Activated CD8-positive, alpha-beta memory T cell treated with anti-CD3 and anti-CD28 coated beads, Interleukin-2, amount 50 U/mL, for 4 hours (primary cell): ENCODE results near the gene GRM8.

ENCODE experiments used
- DNase-seq: peaks from one replicate; pipeline ENCODE4 v3.0.0-alpha.2; 2020

Gene GRM8

DNA sequence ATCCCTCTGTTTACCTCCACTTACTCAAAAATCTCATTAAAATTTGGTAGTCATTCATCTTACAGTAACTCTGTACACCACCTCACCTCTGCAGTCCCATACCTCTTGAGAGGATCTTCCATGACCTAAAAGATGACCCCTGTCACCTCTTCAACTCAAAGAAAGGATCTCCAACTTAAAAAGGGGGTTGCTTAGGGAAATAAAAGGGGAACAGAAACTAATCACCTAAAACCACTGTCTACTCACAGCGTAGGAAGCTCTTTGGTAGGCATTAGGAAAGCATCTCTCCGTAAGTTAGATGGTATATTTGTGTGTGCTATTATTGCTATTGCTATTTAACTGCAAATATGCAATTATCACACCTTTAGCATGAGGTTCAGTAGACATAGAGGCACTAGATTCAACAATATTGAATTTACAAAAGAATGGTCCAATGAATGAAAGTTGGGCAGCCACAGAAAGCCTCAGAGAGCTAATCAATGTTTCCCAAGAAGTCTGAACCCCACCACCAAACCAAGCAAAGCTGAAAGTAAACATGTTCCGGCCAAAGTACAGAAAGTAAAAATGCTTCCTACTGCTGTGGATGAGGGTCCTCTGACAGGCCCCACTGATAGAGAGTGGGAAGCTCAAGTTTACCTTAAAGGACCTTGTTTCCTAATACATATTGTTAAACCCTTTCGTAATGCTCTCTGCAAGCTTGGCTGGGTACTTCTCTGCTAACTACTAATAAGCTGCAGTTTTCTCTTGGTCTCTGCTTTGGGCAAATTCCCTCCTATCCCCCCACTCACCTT, 105.8 kb downstream of the GRM8 start:
- DNase-seq = no peak

DNA sequence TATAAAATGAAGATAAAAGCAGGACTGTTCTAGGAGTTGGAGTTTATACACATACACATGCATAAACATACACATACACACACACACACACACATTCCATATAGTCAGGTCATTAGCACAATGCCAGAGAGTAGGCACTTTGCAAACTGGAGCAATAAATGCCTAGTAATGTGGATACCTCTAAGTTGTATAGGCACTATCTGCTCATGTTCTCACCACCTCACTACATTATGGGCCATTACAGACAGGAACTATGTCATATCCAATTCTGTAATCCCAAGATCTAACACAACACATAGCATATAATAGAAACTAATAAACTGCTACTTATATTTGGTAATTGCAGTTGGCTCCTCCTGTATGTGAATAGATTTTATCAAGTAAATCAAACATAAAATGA, 115.6 kb downstream of the GRM8 start:
- DNase-seq = no peak

GRCh38 chr7:127135871-127136485, 116.8 kb downstream of the GRM8 start:
- DNase-seq = no peak

DNA sequence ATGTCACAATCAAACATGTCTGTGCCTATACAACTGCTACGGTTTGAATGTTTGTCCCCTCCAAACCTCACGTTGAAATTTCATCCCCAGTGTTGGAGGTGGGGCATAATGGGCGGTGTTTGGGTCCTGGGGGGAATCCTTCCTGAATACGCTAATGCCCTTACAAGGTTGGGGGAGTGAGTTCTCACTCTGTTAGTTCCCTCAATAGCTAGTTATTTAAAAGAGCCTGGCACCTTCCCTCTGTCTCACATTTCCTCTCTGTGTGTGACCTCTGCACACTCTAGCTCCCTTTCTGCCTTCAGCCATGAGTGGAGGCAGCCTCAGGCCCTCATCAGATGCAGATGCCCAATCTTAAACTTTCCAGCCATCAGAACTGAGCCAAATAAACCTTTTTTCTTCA, 129.5 kb downstream of the GRM8 start:
- no peak for DNase-seq

GRCh38 chr7:127119517-127119916, 133.2 kb downstream of the GRM8 start:
- no peak for DNase-seq

- no peak for DNase-seq
These were observed 137.9 kb downstream of the GRM8 start for GRCh38 chr7:127114742-127115265.

- no peak for DNase-seq
These were observed 145.1 kb downstream of the GRM8 start for GRCh38 chr7:127107601-127108007.

DNA sequence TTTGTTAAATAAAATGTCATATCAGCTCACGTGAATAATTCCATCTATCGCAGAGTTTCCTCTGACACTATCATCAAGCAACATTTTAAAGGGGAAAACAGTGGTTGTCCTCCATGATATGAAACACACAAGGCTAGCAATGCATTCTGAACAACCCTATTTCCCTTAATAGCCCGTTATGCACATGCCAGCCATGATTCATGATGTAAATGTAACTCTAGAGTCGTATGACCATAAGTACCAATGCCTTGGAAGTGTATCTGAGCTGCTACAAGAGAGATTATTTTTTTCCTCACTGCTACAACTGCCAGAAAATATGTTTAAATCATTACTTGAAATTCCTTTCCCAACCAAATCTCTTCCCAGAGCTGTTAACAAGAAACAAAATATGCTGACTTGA, 159.4 kb downstream of the GRM8 start:
- no peak for DNase-seq

- no peak for DNase-seq
These were observed 161.1 kb downstream of the GRM8 start for GRCh38 chr7:127091620-127092019.

DNA sequence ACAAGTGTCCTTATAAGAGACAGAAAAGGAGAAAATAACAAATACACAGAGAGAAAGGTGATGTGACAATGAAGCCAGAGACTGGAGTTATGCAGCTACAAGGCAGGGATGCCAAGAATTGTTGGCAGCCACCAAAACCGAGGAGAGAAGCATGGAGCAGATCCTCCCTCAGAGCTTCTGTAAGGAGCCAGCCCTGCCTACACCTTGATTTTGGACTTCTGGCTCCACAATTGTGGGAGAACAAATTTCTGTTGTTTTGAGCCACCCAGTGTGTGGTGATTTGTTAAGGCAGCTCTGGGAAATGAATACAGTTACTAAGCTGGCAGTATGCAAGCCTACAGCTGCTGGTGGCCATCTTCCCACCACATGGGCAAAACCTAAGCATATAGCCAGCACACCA, 163.6 kb downstream of the GRM8 start:
- no peak for DNase-seq

DNA sequence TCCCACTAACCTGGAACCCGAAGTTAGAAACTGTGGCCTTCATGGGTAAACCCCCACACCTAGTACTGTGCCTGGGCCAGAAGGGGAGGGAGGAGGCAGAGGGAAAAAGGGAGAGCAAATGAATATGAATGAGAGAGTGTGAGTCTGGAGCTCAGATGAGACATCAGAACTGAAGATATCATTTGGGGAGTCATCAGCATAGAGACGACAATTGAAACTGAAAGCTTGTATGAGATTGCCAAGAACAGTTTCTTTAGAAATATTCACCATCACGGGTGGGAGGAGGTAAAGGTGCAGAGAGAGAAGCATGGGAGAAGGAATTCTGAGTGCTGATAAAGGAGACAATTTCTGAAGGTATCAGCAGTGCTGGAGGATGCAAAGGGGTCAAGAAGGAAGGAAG, 171.2 kb downstream of the GRM8 start:
- no peak for DNase-seq

DNA sequence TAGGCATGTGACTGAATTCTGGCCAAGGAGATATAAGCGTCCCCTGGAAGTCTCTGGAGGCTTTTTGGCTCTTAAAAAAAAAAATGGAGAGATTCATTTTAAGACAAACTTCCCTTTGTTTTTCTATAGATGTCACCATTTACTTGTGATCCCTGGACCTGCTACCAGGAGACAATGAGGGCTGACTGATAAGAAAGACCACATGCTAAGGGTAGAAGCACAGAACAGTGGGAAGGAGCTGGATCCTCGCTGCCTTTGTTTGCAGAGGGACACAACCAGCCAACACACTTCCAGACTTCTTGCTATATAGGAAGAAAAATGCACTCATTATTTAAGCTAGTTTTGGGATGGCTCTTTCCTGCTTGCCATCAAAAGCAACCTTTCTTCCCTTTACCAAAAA, 172.2 kb downstream of the GRM8 start:
- no peak for DNase-seq

DNA sequence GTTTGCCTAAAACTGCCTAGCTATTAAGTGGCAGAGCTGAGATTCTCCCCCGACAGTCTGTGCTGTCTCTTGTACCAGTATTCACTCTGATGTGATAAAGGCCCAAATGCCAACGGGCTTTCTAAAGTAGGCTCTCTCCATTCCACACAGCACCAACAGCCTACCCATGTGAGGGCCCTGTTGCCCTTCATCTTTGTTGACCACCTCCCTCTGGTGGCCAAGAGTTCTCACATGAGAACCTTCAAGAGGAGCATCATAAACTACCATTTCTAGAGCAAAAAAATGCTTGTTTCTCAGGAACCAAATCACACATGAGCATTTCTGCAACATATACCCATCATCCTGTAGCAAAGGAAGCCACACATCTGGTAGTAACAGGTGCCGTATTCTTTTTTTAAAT, 185.8 kb downstream of the GRM8 start:
- DNase-seq = no peak

- no peak for DNase-seq
These were observed 193.3 kb downstream of the GRM8 start for GRCh38 chr7:127059475-127059874.

DNA sequence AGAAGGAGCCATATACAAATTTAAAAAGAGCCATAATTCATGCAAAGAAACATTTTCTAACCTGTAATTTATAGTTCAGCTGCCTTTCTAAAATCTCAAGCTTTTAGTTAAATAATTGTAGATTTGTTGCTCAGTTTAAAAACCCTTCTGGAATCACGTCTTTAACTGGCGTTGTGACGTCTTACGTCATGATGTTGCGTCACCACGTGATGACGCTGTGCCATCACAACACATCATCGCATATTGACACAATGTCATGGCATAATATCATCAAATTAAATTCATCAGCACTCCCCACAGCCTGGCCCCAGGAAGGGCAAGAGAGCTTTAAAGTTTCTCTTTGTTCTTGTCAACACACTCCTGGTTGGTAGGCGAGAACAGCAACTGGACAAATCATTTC, 194.8 kb downstream of the GRM8 start:
- DNase-seq = no peak

DNA sequence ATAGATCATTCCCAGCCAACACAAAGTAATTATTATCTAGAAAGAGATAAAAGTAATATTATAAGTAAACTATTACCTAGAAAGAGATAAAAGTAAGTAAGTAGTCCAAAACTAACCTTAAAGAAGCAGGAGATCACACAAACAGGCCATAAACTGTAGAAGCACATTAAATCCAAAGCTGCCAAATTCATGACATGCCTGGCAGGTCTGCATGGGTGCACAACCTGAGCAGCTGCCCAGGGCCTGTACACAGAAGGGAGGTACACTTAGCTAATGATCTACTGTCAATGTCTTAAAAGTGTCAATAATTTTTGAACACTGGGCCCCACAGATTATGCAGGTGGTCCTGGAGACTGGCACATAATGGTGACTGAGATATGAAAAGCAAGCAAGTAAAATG, 196.5 kb downstream of the GRM8 start:
- no peak for DNase-seq

GRCh38 chr7:127047521-127047920, 205.2 kb downstream of the GRM8 start:
- DNase-seq = no peak

DNA sequence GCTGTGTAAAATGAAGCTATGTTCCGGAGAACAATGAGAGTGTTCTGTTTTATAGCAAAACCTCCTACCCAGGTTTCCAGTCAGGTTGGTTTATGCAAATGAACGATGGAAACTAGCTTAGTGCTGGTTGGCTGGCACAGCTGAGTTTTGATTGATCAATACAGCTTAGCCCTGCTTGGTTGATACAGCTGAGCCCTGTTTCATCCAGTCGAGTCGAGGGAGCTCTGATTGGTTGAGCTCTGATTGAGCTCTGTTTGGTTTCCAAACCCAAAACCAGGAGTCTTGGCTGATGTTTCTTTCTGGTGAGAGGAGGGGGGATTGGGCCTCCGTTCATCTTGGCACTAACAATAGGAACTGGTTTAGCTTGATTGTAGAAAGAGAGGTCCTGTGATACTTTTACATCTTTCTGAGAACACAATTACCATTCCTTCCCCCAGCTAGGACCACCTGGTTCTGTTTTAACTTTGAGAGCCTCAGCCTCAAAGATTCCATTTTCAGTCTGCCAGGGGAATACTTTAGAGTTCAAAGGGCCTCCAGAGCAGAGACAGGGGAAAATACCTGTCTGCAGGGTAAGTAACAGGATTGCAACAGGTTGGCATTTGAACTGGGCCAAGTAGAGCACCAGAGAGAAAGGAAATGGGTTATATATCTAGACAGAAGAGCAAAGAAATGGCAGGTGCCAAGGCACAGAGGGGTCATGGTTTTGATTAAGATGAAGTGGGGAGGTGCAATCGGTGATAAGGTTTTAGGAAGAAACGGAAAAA, 210.9 kb downstream of the GRM8 start:
- DNase-seq = no peak

DNA sequence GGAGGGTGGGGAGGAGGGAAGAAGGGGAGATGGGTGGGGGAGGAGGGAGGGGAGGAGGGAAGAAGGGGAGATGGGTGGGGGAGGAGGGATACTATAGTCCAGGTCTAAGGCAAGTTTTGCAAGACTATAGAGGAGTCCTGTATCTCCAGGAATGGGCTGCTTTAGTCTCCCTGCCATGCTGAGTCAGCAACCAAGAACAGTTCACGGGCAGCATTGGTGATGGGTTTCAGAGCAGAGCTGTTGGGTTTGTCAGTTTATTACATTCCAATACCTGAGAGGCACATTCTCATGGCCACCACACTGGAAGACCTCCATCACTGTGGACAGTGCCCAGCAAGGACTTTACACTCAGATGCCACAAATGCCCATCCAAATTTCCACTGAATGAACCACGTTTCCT, 212.7 kb downstream of the GRM8 start:
- DNase-seq = no peak

DNA sequence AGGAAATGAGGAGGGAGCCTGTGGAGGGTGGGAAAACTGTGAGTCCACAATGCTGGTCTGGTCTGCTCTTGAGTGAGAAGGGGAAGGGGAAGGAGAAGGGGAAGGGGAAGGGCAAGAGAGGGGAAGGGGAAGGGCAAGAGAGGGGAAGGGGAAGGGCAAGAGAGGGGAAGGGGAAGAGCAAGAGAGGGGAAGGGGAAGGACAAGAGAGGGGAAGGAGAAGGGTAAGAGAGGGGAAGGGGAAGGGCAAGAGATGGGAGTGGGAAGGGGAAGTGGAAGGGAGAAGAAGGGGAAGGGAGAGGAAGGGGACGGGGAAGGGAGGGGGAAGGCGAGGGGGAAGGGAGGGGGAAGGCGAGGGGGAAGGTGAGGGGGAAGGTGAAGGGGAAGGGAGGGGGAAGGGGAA, 213.2 kb downstream of the GRM8 start:
- no peak for DNase-seq

GRCh38 chr7:127035203-127035849, 217.4 kb downstream of the GRM8 start:
- DNase-seq = no peak

DNA sequence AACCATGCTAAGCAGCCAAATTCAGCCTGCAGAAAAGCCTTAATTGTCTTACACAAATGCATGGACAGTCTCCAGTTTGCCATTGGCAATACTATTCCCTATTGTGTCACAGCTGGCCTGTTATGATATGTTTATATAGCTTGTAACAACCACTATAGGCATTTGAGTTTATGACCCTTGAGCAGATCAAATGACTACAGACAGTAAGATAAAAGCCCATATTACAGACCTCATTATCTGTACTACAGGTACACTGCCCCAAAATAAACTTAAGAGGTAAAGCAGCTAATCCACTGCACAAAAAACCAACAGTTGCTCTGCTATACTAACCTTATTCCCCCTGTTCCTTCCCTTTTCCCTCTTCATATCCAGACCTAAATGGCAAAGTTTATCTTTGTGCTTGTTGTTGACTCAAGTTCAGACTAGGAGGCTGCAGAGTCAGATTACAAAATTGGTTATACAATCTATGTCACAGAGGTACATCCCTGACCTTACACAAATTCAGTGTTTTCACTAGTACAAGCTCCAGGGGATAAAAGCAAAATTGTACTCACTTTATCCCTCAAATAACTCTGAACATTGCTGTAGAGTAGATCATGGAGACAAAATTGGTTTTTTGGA, 218.4 kb downstream of the GRM8 start:
- DNase-seq = no peak

- no peak for DNase-seq
These were observed 222.9 kb downstream of the GRM8 start for GRCh38 chr7:127029823-127030222.
